Right lobe of liver (tissue), 6 donors: ENCODE data around the gene ACP6. TPM values are rescaled to one million over a fixed set of nuclear protein-coding genes. Genes with fewer than 3 reads are reported as not detected.

ENCODE experiments used
- ATAC-seq, 4 donors: fragments of 200-7000 bp; cut with Tn5 transposase; one replicate each; pipeline ENCODE4 v1.9.1; 2020; ENCODE audit warnings: mild to moderate bottlenecking in 4 of 4, moderate library complexity in 4 of 4
- DNase-seq, 3 donors: peaks; one replicate each; pipeline ENCODE4 v3.0.0-alpha.2; 2020
- H3K27ac ChIP-seq, 3 donors: fragments of 200-600 bp; one replicate each; pipeline ENCODE4 v1.8.0; 2022
- H3K27me3 ChIP-seq, 2 donors: fragments of 200-600 bp; one replicate each; pipeline ENCODE4 v1.8.0; 2022
- H3K36me3 ChIP-seq, 4 donors: fragments of 200-600 bp; sonication (generic) in 1 of 4; one replicate each; pipeline versions ENCODE4 v1.5.1 to v1.8.0; 2017 to 2022; ENCODE audit warnings: control low read depth in 1 of 4
- H3K4me1 ChIP-seq, 4 donors: fragments of 200-600 bp; sonication (generic) in 1 of 4; one replicate each; pipeline versions ENCODE4 v1.5.1 to v1.8.0; 2017 to 2022; ENCODE audit warnings: control low read depth in 1 of 4
- H3K4me3 ChIP-seq, 3 donors: fragments of 200-600 bp; one replicate each; pipeline ENCODE4 v1.8.0; 2022
- H3K9me3 ChIP-seq, 4 donors: fragments of 200-600 bp; sonication (generic) in 1 of 4; one replicate each; pipeline versions ENCODE4 v1.5.1 to v1.8.0; 2017 to 2022; ENCODE audit warnings: control low read depth in 1 of 4
- POLR2A ChIP-seq: fragments of 450-650 bp; IDR thresholded peaks from one replicate; pipeline ENCODE4 v1.6.1; 2017; ENCODE audit warnings: antibody characterized with exemption, mild to moderate bottlenecking
- WGBS: methylation state at CpG from one replicate; pipeline ENCODE4 v1.1.6; 2018; ENCODE audit warnings: low coverage, low lambda C conversion rate; ENCODE audit not compliant: insufficient coverage; ENCODE audit errors: missing lambda C conversion rate; 5-methylcytosine and 5-hydroxymethylcytosine counted together
- intact Hi-C, 2 donors: fragments of 100-400 bp; cut with DNase I; formaldehyde crosslinking; loops; one replicate each; pipeline versions ENCODE4 v1.11.2 to v1.14.1; 2022
- total RNA-seq, 6 experiments: library from RNA; depleted of rRNA in 2 of 6; stranded (reverse); fragments of >200 nt in 2 of 6; fragmentation: NEBNext Ultra II Directional in 3 of 6; extraction: Animal tissue kit (Norgen Biotek cat#: 25700) in 3 of 6; gene quantifications; one replicate each; pipeline versions ENCODE4 v1.1.0 to v1.2.4, GENCODE V29; 2016 to 2023
- TF ChIP-seq, protein P1 (sequence below), 4 donors: fragments of 200-600 bp in 3 of 4; fragments of 450-650 bp in 1 of 4; IDR thresholded peaks; one replicate each; pipeline versions ENCODE4 v1.5.1 to v1.8.0; 2016 to 2022; ENCODE audit warnings: antibody characterized with exemption in 4 of 4, mild to moderate bottlenecking in 2 of 4
- donor health status: DM: no; HTN: yes; CAD: no.
- donor health status: DM: no; HTN: no; CAD: no.
- donor health status: DM: no; HTN: no; CAD: no.
- donor health status: DM: no; HTN: yes; CAD: no.
- donor health status: DM: no; HTN: yes; CAD: no.

The ACP6 gene
- total RNA-seq, 6 experiments from 2014 or later = 6.8 to 17.7 (median 11.9) TPM

DNA sequence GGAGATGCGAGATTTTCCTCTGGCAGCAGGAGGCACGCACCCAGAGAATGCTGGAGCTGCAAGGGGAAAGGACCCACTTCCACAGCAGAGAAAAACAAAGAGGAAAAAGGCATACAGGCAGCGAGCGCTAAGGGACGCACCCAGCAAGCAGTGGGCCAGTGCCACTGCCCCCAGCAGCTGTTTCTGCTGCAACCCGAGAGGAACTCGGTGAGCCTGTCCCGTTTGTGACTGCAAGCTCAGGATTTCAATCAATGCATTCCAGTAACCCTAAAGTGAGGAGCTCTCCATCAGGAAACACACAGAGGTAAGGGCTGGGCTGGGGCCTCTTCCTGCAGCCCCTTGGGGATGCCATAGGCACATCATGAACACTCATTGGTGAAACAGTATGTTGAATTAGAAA, 58.7 kb downstream of the ACP6 start:
- H3K27me3 ChIP-seq = no peaks in the 10 kb centered on the region
- intact Hi-C loops = no loop called here
- TF ChIP-seq, protein P1, sequence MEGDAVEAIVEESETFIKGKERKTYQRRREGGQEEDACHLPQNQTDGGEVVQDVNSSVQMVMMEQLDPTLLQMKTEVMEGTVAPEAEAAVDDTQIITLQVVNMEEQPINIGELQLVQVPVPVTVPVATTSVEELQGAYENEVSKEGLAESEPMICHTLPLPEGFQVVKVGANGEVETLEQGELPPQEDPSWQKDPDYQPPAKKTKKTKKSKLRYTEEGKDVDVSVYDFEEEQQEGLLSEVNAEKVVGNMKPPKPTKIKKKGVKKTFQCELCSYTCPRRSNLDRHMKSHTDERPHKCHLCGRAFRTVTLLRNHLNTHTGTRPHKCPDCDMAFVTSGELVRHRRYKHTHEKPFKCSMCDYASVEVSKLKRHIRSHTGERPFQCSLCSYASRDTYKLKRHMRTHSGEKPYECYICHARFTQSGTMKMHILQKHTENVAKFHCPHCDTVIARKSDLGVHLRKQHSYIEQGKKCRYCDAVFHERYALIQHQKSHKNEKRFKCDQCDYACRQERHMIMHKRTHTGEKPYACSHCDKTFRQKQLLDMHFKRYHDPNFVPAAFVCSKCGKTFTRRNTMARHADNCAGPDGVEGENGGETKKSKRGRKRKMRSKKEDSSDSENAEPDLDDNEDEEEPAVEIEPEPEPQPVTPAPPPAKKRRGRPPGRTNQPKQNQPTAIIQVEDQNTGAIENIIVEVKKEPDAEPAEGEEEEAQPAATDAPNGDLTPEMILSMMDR (IDR thresholded peaks at IDR 0.05) = no peak
- no peak for TF ChIP-seq POLR2A
- 83% methylated on average over 3 of the region's 8 CpGs for whole genome bisulfite sequencing
- peaks cover 0 to 11% (median 5%) of the 10 kb centered on the region in 4 donors for H3K4me1 ChIP-seq
- DNase-seq (no peak), ATAC-seq (no peak)
- no peaks in the 10 kb centered on the region for H3K9me3 ChIP-seq
- peak overlapping the region in 1 of 3 donors; percentile 29 for H3K27ac ChIP-seq
- H3K4me3 ChIP-seq = no peak overlapping the region
- peaks cover 0 to 10% (median 3%) of the 10 kb centered on the region in 4 donors for H3K36me3 ChIP-seq

DNA sequence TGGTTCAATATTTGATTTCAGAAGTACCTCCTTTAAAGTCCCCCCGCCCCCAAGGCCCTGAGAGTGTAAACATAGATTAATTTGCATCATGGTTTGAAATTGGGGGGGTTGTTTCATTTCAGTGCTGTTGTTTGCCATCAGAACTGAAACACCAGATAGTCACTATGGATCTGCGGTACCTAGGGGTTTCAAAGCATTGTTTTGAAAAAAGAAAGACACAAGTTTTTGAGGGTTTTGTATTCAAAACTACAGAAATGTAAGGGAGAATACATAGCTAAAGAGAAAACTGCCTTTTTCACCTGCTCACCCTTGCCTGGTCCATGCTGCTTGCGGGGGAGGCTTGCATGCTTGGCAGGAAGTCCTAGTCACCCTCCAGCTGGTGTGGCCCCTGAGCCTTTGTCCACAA, 59.3 kb downstream of the ACP6 start:
- H3K27ac ChIP-seq = no peak overlapping the region
- peaks cover 0 to 9% (median 2%) of the 10 kb centered on the region in 4 donors for H3K36me3 ChIP-seq
- peaks cover 0 to 11% (median 5%) of the 10 kb centered on the region in 4 donors for H3K4me1 ChIP-seq
- TF ChIP-seq, protein P1 (IDR thresholded peaks at IDR 0.05) = no peak
- no peak for TF ChIP-seq POLR2A
- H3K4me3 ChIP-seq = no peak overlapping the region
- H3K9me3 ChIP-seq = no peaks in the 10 kb centered on the region
- intact Hi-C loops = no loop called here
- 84% methylated on average over 3 of the region's 3 CpGs for WGBS
- ATAC-seq (no peak), DNase-seq (no peak)
- no peaks in the 10 kb centered on the region for H3K27me3 ChIP-seq

DNA sequence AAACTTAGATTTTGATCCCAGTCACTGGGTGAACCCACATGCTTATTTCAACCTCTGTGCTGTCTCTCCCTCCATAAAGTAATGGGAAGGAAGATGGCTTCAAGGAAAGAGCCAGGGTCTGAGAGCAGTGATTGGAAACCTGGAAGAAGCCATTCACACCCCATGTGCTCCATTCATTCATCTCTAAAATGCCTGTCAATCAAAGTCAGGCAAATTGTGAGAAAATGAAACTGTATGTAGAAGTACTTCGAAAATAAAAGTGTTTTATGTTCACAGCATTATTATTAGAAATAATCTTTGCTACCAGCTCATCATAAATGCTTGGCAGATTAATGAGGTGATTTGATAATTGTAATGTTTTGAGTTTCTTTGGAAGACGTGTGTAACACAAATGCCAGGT, 61.0 kb downstream of the ACP6 start:
- H3K9me3 ChIP-seq = no peaks in the 10 kb centered on the region
- intact Hi-C loops = no loop called here
- TF ChIP-seq POLR2A = no peak
- TF ChIP-seq, protein P1 (IDR thresholded peaks at IDR 0.05) = no peak

DNA sequence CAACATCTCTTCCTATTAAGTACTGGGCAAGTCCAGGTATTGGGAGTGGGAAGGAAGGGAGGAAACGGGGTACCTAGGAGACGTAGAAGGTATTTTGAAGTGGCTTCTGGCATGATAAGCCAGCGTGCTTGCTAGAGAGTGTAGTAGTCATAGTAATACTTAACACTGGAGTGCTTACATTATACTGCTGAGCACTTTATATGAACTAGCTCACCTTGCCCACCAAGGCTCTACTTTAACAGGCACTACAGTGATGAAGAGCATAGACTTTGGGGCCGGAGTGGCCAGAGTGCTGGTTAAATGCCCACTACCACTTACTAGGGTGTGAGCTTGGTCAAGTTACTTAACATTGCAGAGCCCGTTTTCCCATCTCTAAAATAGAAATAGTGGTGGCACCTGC, 61.7 kb downstream of the ACP6 start:
- DNase-seq (no peak), ATAC-seq (no peak)
- no peaks in the 10 kb centered on the region for H3K27me3 ChIP-seq
- no peaks in the 10 kb centered on the region for H3K9me3 ChIP-seq
- intact Hi-C loops = no loop called here
- peaks cover 0 to 11% (median 5%) of the 10 kb centered on the region in 4 donors for H3K4me1 ChIP-seq
- peaks cover 0 to 5% (median 0%) of the 10 kb centered on the region in 4 donors for H3K36me3 ChIP-seq
- TF ChIP-seq POLR2A = no peak
- TF ChIP-seq, protein P1 (IDR thresholded peaks at IDR 0.05) = no peak
- no peak overlapping the region for H3K27ac ChIP-seq
- H3K4me3 ChIP-seq = no peak overlapping the region
- WGBS = 100% methylated on average over 5 of the region's 5 CpGs

More for the DNA sequence above, 61.0 kb downstream of the ACP6 start:
- Histone ChIP-seq H3K36me3 (peaks cover 0 to 5% (median 0%) of the 10 kb centered on the region in 4 donors), H3K27ac (no peak overlapping the region), H3K4me1 (peaks cover 0 to 11% (median 5%) of the 10 kb centered on the region in 4 donors), H3K27me3 (no peaks in the 10 kb centered on the region), H3K4me3 (no peak overlapping the region)
- no peak for ATAC-seq
- WGBS = 67% methylated on average over 2 of the region's 2 CpGs
- no peak for DNase-seq

DNA sequence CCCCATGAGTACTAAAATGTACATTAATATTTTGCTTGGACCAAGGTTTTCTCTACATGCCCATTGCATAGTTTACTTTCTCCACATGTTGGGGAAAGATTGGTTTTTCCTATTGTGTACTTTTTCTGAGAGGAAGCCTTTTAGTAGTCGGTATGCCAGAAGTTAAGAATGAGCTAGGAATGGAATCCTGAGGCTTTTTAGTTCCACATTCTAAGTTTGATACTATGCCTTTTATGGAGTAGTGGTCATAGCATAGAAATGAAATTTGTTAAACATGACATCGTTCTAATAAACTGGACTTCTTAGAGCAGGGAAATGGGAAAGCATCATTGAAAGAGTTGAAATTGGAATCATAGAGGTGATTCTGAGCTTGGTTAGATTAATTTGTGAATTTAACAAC, 64.7 kb downstream of the ACP6 start:
- TF ChIP-seq POLR2A = no peak
- TF ChIP-seq, protein P1 (IDR thresholded peaks at IDR 0.05) = no peak
- Histone ChIP-seq H3K36me3 (peaks cover 0 to 5% (median 0%) of the 10 kb centered on the region in 4 donors), H3K27me3 (no peaks in the 10 kb centered on the region), H3K4me3 (no peak overlapping the region), H3K9me3 (no peaks in the 10 kb centered on the region), H3K4me1 (peaks cover 0 to 5% (median 0%) of the 10 kb centered on the region in 4 donors), H3K27ac (no peak overlapping the region)
- DNase-seq (no peak), ATAC-seq (no peak)
- WGBS = 87% methylated on average over 2 of the region's 2 CpGs
- intact Hi-C loops = no loop called here
